NCI-H2081 (cell line): Measurements from ENCODE around the gene C2orf15.
"Not testable (repeated sequence)": the region's sequence is repeated elsewhere in the genome, so short reads cannot be mapped to it uniquely, and the experiment has no call there.

ENCODE experiments used
- DNase-seq, 2 experiments: peaks; one replicate each; lab custom pipeline; 2025; lab: John Stamatoyannopoulos, UW

Gene C2orf15, protein sequence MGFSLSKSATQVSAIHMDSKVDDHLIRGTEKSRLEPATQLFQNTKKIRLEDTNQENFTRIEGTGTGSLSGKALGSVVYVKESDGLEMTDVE

DNA sequence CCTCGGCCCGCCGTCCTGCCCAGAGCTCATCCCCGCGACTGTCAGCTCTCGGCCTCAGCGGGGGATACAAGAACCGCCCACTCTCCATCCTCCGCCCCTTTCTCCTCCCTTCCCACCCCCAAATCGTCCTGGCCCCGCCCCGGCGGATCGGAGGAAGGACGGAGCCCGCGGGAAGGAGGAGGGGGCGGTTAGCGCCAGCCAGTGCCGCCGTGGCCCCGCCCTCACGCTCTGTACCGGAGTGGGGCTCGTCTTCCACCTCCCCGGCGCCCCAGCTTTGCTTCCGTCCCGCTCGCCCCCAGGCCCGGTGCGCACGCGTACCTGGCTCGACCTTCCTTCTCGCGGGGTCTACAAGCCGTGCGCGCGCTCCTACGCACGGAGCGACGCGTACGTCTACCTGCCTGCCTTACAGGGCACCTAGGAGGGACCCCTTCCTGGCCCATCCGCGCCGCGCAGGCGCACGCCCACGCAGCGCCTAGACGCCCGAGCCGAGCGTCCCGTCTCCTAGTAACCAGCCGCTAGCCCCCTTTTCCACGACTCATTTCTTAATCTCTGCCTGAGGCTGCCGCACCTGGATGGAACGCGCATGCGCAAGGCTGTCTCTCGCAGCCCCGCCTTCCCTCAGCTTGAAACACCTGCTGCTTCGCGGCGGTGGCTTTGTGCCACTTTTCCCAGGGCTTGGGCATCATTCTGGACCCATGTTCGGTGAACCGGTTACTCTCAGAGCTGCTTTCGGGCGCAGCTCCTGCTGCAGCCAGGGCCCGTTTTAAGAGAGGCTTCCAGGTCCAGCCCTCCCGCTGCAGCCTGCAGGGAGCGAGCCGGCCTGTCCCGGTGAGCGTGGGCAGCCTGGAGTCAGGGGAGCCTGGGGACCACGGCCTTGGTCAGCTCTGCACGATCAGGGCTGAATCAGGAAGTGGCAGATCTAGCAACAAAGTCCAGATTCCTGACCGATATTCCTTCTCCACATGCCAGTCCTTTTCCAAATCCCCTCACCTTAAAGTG is at the start of gene C2orf15:
Gene C2orf15, plus strand, starts transcription at position 598 of the 999 bp plus-strand sequence. CDS start 8,852 bp downstream, outside the sequence.
- peak; percentile 97 to 98 for DNase-seq

DNA sequence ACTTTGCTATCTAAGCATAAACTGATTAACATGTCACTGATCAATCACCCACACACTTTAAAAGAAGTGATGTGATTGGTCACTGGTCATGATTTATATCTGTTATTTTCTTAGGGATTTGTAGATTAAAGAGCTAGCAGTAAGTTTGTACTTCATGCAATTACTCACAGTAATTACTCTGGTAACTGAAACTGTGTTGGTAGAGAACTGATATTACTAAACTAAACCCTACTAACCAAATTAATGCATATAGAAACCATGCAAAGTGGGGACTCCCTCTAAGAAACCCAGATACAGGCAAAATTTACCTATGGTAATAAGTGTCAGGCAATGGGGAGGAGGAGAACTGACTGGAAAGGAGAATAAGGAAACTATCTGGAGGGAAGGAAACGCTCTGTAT is 44.8 kb upstream of the C2orf15 start:
- no peak for DNase-seq

DNA sequence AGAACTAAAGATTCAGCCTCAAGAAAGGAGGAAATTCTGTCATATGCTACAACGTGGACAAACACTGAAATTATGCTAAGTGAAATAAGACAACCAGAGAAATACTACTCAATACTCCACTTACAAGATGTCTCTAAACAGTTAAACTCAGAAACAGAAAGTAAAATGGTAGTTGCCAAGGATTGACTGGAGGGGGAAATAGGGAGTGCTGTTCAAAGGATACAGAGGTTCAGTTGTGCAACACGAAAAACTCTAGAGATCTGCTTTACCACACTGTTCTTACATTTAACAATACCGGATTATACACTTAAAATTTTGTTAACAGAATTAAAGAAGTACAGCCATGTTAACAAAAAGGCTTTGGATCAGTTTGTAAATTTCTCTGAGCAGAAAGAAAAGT is 39.8 kb upstream of the C2orf15 start:
- DNase-seq = no peak

DNA sequence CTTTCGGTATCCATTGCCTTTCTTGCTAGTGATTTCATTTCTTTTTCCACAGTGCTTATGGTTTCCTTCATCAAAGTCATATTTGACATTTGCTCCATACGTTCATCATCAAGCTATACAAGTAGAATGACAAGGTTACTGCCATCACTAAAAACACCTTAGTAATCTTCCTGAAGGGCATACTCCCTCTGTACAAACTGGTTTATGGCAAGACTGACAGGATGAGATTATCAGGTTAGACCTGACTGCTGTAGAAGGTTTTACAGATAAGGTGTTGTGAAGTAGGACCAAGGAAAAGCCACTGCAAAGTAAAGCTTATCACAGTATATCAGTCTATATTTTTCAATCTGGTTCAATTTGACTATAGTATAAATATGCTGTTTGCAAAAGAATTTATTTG is 37.5 kb upstream of the C2orf15 start:
- no peak for DNase-seq

DNA sequence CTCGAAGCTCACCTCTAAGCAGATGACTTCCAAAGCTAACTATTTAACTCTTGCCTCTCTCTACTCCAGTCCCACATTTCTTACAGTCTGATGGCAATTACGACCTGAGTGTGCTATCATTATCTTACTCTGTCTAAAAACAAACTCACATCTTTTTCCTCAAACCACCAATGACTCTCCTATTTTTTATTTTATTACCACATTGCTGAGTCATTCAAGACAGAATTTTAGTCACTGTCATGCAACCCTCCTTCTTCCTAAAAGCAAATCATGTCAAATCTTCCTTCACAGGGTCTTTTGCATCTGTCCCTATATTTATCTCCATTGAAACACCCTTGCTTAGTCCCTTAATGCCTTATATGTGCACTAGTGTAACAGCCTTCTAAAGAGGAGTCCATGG is 34.6 kb upstream of the C2orf15 start:
- no peak for DNase-seq

DNA sequence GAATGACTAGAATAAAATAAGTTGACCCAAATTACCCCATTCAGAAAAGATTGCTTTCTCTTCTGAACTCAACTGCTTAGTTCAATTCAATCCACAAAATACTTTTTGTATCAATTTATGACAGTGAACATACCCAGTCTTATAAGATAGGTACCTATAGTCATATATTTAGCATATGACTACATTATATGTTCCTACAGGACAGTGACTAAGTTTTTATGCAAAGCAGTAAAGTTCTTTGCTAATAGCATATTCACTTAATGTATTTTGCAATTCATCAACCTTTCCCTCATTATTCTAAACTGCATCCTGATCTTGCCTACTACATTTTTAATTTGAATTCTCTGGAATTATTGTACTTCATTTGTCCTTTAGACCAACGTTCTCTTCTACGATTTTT is 30.3 kb upstream of the C2orf15 start:
- no peak for DNase-seq

DNA sequence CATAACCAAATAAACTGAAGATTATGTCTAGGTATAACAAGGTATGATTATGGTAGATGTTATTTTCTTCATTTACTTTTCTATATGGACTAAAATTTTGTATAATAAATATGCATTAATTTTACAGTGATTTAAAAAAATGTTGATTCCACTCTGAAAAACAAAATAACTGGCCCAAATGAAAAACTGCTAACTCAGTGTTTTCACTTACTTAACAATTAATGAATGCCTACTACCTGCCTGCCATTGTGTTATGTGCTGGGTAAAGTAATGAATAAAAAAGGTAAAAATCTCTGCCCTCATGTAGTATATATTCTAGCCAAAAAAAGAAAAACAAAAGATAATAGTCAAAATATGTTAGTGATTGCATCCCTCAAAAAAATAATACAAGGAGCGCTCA is 29.6 kb upstream of the C2orf15 start:
- DNase-seq = no peak

DNA sequence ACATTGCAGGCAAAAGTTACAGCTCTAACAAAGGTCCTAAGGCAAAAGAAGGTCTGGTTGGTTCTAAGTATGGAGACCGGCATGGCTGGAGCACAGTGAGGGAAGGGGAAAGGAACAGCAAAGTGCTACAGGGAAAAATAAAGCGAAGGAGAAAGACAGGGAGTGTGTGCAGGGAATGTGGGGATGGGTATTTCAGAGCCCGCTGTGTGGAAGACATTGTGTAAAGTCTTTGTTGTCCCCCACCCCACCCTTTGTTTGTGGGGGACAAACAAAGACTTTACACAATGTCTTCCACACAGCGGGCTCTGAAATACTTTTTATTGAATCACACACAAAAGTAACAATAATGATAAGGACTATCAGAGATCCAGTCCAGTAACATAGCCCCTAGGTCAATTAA is 28.9 kb upstream of the C2orf15 start:
- DNase-seq = no peak

DNA sequence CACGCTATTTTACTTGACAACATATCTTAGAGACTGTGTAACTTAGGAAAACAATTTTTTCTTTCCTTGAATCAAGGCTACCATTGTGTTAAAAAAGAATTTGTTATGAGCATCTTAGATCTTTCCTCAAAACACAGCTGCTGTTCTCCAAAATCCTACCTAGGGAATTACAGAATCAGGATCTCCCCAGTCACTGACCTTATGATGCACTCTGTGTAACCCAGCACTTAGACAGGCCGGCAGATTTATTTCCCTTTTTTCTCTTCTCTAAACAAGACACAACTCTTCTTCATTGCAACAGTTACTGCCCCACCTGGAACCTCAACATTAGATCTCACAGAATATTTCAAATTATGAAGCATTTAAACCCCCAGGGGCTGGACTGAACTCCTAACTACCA is 13.5 kb upstream of the C2orf15 start:
- no peak for DNase-seq

DNA sequence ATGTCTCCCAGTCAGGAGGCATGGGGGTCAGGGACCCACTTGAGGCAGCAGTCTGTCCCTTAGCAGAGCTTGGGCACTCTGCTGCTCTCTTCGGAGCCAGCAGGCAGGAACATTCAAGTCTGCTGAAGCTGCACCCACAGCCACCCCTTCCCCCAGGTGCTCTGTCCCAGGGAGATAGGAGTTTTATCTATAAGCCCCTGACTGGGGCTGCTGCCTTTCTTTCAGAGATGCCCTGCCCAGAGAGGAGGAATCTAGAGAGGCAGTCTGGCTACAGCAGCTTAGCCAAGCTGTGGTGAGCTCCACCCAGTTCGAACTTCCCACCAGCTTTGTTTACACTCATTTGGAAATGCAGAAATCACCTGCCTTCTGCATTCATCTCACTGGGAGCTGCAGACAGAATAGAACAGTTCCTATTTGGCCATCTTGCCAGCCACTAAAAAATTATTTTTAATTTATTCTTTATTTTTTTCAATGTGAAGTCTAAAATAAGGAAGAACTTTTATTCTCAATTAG is 6.4 kb upstream of the C2orf15 start:
- DNase-seq = not testable (repeated sequence)

DNA sequence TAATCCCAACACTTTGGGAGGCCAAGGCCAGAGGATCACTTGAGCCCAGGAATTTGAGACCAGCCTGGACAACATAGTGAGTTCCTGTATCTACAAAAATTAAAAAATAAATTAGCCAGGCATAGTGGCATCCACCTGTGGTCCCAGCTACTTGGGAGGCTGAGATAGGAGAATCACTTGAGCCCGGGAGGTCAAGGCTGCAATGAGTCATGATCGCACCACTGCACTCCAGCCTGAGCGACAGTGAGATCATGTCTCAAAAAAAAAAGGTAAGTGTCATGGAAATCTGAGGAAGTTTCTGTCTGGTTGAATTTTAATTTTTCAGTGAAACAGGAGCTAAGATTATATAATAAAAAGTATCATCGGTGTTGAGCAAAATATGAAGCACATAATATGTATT is 2.5 kb upstream of the C2orf15 start:
- DNase-seq = no peak

DNA sequence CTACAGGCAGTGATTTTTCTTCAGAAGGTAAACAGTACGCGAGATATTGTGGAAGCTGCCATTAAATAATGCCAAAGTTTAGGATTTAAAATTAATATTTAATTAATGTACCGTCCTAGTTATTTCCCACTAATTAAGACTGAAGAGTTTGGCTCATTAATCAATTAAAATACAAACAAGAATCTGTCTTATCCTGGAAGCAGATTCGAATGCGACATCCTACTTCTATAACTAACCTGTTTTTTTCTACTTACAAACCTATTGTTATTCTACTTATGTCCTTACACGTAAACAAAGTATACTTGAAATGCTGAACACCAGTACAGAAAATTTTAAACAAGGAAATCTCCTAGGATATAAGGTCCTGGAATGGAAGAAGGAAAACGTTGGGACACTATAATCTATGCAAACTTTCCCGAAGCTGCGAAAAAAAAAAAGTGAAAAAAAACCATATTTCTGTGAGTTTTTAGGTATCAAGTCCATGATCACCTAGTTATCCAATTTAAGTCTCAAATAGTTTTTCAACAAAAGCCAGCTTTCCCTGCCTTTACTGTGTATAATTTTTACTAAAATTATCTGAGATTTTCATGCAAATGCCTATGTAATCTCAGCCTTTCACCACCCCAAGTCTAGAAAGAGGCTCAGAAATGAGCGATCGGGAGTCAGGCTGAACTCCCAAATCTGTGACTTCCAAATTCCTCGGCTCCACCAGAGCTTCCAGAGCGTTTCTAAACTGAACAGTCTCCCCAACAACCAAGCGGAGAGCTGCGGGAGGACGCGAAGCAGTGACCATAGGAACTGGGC is 1.2 kb upstream of the C2orf15 start:
- no peak for DNase-seq

DNA sequence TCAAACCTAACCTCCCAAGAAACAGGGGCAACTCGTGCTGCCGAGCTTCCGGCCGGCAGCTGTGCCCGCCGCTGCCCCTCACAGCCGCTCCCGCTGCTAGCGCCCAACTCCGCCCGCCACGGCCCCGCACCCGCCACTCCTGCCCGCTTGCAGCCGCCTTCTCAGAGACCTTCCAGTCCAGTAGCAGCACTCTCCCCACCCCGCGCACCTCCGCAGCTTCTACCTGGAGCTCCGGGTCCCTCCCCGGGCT is 722 bp upstream of the C2orf15 start:
- peak in 1 of 2 experiments; percentile 58 for DNase-seq

DNA sequence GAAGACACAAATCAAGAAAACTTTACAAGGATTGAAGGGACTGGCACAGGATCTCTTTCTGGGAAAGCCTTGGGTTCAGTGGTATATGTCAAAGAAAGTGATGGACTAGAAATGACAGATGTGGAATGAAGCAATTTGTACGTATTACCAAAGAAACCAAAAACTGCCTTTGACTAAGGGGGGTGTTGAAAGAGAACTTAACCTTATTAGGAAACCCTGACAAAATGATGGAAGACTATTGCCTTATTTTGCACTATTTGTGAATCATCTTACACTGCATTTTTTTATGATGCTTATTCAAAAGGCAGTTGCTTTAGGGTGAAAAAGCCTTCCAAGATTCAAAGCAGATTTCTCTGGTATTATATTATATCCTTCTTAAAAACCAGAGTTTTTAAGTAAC is 9.2 kb downstream of the C2orf15 start:
- no peak for DNase-seq

DNA sequence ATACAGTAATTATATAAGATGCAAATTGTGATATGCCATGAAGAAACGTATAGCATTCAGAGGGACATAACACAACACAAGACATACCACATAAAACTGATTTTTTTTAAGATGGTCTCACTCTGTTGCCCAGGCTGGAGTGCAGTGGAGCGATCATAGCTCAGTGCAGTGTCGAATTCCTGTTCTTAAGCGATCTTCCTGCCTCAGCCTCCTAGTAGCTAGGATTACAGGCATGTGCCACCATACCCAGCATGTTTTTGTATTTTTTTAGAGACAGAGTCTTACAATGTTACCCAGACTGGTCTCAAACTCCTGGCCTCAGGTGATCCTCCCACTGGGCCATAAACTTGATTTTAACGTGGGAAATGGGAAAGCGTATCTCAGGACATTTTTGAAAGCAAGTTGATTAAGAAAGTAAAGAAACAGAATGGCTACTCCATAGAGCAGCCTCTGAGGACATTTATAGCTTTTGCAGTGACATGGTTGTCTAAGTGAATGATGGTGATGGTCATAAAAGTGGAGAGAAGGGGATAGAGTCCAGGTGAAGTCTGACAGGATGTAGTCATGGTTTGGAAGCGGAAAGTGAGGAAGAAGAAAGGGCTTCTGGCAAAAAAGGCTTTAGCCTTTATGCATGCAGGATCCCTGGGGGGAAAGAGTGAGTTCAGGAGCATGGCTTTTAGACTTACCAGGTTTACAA is 10.8 kb downstream of the C2orf15 start:
- DNase-seq = no peak

DNA sequence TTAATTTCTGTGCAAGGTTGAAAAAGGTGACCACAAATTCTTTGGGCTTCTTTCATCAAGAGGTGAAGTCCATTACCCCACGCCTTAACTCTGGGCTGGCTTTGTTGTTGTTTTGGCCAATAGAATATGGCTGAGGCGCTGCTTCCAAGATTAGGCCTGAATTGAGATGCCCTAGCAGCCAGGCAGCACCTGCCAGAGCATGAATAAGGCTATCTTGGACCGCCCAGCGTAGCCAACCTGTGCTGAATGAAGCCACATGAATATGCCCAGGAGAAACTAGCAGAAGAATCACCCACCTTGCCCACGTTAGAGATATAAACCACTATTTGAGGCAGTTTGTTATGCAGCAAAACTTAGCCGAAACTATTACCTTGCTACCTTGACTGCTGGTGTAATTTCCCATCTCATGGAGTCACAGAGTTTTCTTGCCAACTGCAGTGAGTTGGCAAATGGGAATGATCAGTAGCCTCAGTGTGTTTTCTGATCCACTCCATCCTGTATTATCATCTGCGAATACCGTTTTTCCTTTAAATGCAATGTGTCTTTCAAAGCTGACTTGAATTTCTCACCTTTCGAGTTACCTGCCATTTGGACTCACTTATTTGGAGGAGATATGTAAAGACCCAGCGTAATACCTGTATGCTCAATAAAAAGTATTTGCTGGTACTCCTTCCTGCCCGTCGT is 12.6 kb downstream of the C2orf15 start:
- DNase-seq = peak in 1 of 2 experiments; percentile 28

DNA sequence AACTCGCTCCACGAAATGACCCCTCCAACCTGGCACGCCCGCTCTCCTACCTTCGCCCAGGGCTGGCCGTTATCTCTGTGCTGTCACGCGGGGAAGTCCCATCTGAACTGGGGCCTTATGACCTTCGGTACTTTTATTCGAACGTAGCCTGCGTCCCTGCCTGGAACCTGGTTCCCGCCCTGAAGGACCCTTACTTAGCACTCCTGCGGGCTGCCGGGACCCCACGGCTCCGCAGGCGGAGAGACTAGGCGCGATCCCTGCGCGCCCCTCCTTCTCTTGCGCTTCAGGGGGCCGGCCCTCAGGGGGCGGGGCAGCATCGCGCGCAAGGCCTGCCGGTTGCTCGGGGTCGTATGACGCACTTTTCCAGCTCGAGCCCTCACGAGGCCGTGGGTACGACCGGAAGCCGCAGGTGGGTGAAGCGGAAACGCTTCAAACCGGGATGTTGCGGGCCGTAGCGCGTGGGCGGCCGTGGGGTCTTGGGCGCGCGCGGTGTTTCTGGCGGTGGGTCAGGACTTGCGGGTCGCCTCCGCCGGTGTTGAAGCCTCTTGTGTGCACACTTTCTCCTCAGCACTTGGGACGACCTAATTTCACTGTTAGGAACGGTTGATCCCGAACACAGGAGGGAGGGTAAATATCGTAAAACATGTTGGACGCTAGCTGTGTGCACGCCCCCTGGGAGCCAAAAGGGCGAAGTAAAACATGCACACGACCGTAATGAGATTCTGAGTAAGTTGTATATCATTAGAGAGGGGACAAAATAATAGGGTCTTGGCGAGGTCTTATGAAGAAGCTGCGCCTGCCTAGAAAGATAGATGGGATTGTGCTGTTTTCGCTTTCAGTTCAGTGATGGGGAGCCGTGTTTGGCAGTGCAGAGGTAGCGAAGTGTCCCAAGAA is 13.4 kb downstream of the C2orf15 start, which contains the start of the genes LIPT1 and TSGA10:
Gene LIPT1, plus strand, starts transcription at position 325 of the 894 bp plus-strand sequence. CDS start 6,991 bp downstream, outside the sequence.
Gene TSGA10, minus strand, starts transcription at position 300 of the 894 bp plus-strand sequence. CDS start 45,503 bp downstream, outside the sequence.
- DNase-seq = peak; percentile 92 to 94

DNA sequence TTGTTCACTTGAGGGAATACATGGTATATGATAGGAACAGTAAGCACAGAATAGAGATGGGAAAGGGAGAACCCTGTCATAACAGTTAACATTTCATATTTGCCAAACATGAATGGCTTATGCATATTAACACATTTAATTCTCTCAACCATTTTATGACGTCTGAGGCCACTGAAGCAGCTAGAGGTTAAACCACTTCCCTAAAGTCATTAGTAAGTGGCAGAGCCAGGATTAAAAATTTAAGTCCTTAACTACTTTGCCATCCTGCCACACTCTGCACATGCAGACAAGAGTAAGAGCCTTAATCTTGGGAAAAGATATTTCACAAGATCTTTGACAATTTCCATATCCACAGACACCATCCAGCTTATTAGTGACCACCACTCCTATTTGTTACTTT is 15.4 kb downstream of the C2orf15 start:
- no peak for DNase-seq

DNA sequence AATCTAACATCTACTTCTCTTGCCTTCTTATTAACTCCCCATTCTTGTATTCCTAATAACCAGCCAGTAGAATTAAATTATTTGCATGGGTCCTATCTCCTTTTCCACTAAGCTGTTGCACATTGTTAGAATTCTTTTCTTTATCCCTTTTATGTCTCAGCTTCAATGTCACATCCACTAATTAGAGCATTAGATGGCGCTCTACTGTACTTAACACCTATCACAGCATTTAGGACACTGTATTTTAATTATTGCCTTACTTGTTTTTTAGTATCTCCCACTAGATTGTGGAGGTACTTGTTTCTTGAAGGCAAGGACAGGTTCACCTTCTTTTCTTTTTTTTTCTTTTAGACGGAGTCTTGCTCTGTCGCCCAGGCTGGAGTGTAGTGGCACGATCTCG is 17.1 kb downstream of the C2orf15 start:
- DNase-seq = no peak

DNA sequence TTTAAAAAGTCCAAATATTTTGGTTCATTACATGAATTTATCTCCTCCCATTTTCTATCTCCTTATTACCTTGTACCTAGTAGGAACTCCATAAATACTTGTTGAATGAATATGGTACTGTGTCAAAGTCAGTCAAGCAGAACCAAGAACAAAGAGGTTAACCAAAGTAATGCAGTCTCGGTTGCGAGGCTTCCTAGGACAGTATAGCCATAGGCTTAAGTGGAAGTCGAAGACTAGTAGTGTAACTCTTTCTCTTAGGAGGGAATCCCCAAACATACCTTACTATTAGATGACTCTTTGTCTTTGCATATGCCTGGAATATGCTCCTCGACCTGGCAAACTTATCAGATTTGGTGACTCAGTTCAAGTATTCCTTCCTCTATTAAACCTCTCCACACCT is 18.1 kb downstream of the C2orf15 start:
- no peak for DNase-seq
